HEK293 (cell line): ENCODE results near the gene TM6SF1.

Source experiments
- CTCF ChIP-seq: fragments of 450-650 bp; formaldehyde crosslinking; IDR thresholded peaks from 2 replicates; pipeline ENCODE4 v1.5.1; 2016; ENCODE audit warnings: missing biosample characterization, missing genetic modification characterization
- ZBTB11 ChIP-seq: fragments of 450-650 bp; formaldehyde crosslinking; conservative IDR thresholded peaks from 2 replicates; pipeline ENCODE4 v1.5.1; 2016; ENCODE audit warnings: low read depth, missing biosample characterization, missing genetic modification characterization
- ZNF610 ChIP-seq: fragments of 450-650 bp; formaldehyde crosslinking; IDR thresholded peaks from 2 replicates; pipeline ENCODE4 v1.5.1; 2016; ENCODE audit warnings: missing biosample characterization, missing genetic modification characterization, borderline replicate concordance

- TF ChIP-seq CTCF (tag by site-specific recombination) (no peak), ZNF610 (tag by site-specific recombination) (no peak), ZBTB11 (no peak)
These were observed 15.0 kb upstream of the TM6SF1 start for GRCh38 chr15:83092309-83092976.
